Mesodermal cell (in vitro differentiated cells): Measurements from ENCODE around the gene RASA3.

ENCODE experiments used
- H3K27ac ChIP-seq: 2 replicates; pipeline ENCODE4 v1.7.0; 2013; ENCODE audit warnings: mild to moderate bottlenecking, low read depth, low read length, moderate library complexity; ENCODE audit not compliant: severe bottlenecking
- H3K36me3 ChIP-seq: 2 replicates; pipeline ENCODE4 v1.7.1; 2013; ENCODE audit warnings: mild to moderate bottlenecking, low read length, moderate library complexity; ENCODE audit not compliant: control insufficient read depth, insufficient read depth
- H3K4me1 ChIP-seq: one replicate; pipeline ENCODE4 v1.7.1; 2013; ENCODE audit warnings: mild to moderate bottlenecking, low read length; ENCODE audit not compliant: insufficient read depth, control insufficient read depth, poor library complexity, severe bottlenecking
- H3K4me3 ChIP-seq: 2 replicates; pipeline ENCODE4 v1.7.0; 2013; ENCODE audit warnings: low read length, control low read depth, mild to moderate bottlenecking; ENCODE audit not compliant: insufficient read depth, poor library complexity, severe bottlenecking; ENCODE audit errors: extremely low read depth
- H3K9me3 ChIP-seq: 2 replicates; pipeline ENCODE4 v1.7.1; 2013; ENCODE audit warnings: mild to moderate bottlenecking, low read length, moderate library complexity; ENCODE audit not compliant: control insufficient read depth
- WGBS, 2 experiments: methylation state at CpG; one replicate each; pipeline ENCODE4 v1.1.5; 2013; ENCODE audit warnings: missing lambda C conversion rate in 2 of 2; ENCODE audit not compliant: insufficient coverage in 2 of 2; 5-methylcytosine and 5-hydroxymethylcytosine counted together

The RASA3 gene

GRCh38 chr13:113930671-113931637 is 201.5 kb downstream of the RASA3 start:
- H3K9me3 ChIP-seq = no peaks in the 10 kb centered on the region
- WGBS, 2 experiments = 92 to 94% methylated on average over 29 to 32 of the region's 36 CpGs
- no peak overlapping the region for H3K4me3 ChIP-seq
- peaks cover 2% of the 10 kb centered on the region for H3K4me1 ChIP-seq
- no peaks in the 10 kb centered on the region for H3K36me3 ChIP-seq
- no peak overlapping the region for H3K27ac ChIP-seq

- Histone ChIP-seq H3K36me3 (no peaks in the 10 kb centered on the region), H3K9me3 (no peaks in the 10 kb centered on the region), H3K4me1 (peaks cover 2% of the 10 kb centered on the region), H3K27ac (no peak overlapping the region), H3K4me3 (no peak overlapping the region)
- whole genome bisulfite sequencing, 2 experiments = 92 to 96% methylated on average over 28 of the region's 38 CpGs
Observed at GRCh38 chr13:113929628-113930615, 202.5 kb downstream of the RASA3 start.

GRCh38 chr13:113928685-113929627 is 203.5 kb downstream of the RASA3 start:
- Histone ChIP-seq H3K4me1 (peaks cover 2% of the 10 kb centered on the region), H3K27ac (no peak overlapping the region), H3K9me3 (no peaks in the 10 kb centered on the region), H3K36me3 (no peaks in the 10 kb centered on the region), H3K4me3 (no peak overlapping the region)
- WGBS, 2 experiments = 88 to 92% methylated on average over 21 to 23 of the region's 26 CpGs
